Fibroblast of lung (primary cell): ENCODE results near the gene MGAT4C.

ENCODE experiments used
- CTCF ChIP-seq, 2 donors: IDR thresholded peaks in 1 of 2; conservative IDR thresholded peaks in 1 of 2; 1 replicate in 1 of 2; 2 replicates in 1 of 2; pipeline ENCODE4 v1.5.1; 2011 to 2012; ENCODE audit warnings: low read length in 2 of 2, control low read depth in 1 of 2, inconsistent platforms in 1 of 2, low read depth in 1 of 2, mild to moderate bottlenecking in 1 of 2
- EZH2 ChIP-seq: IDR thresholded peaks from 2 replicates; pipeline ENCODE4 v1.5.1; 2012; ENCODE audit warnings: low read length, control low read depth, mild to moderate bottlenecking; ENCODE audit errors: missing control alignments

GRCh38 chr12:86042062-86042461, 214.1 kb downstream of the MGAT4C start:
- TF ChIP-seq CTCF (conservative IDR thresholded peaks at IDR 0.05 in 1 of 2, IDR thresholded peaks at IDR 0.05 in 1 of 2; ENCODE audit: low read depth in 1 of 2, low read length in 2 of 2): no peak
- TF ChIP-seq EZH2: no peak
